AG04449 (cell line): ENCODE data around the gene RAB43.
"Not testable (repeated sequence)": the region's sequence is repeated elsewhere in the genome, so short reads cannot be mapped to it uniquely, and the experiment has no call there.

Experiments used
- CTCF ChIA-PET: fragments of 350-600 bp; formaldehyde crosslinking; extraction: SDS; loops from one replicate; lab custom pipeline; 2021; ENCODE audit warnings: antibody characterized with exemption; lab: Yijun Ruan, JAX
- POLR2A ChIA-PET: fragments of 400-600, 350-600 bp; formaldehyde crosslinking; extraction: SDS; loops from one replicate; lab custom pipeline; 2020; ENCODE audit warnings: antibody characterized with exemption, inconsistent platforms; lab: Yijun Ruan, JAX
- DNase-seq: peaks from one replicate; pipeline ENCODE4 v3.0.0-alpha.2; 2010; ENCODE audit warnings: low read depth, low spot score
- H3K4me3 ChIP-seq: 2 replicates; pipeline ENCODE4 v1.5.1; 2011; ENCODE audit warnings: low read depth, mild to moderate bottlenecking, control low read depth, low read length
- TF ChIP-seq, protein P1 (sequence below): IDR thresholded peaks from one replicate; pipeline ENCODE4 v1.5.1; 2011; ENCODE audit warnings: mild to moderate bottlenecking, moderate library complexity, low read length, control low read depth, inconsistent platforms; ENCODE audit not compliant: insufficient read depth; ENCODE audit errors: missing control alignments

Gene RAB43

DNA sequence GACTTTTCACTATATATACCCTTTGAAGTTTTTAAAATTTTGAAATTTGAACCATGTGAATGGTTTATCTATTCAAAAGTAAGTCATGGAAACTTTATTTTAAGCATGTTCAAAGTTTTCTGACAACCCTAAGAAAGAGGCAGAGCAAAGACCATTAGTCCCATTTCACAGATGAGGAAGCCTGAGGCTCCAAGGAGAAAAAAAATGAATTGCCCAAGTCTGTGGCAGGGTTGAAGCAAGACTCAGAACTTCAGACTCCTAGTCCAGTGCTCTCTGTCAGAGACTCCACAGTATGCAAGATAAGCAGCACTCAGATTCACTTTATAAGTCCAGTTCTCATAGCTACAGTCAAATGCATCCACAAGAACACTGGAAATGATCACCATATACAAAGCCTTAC lies 4.5 kb downstream of the RAB43 start:
- CTCF ChIA-PET: interaction anchor here (6.4 to 8.1 kb wide), 3 partner anchors 64 to 147 kb away, joined by 51 to 55 read pairs (median 52); no protein-coding TSS in a partner anchor
- POLR2A ChIA-PET: no interaction called here

DNA sequence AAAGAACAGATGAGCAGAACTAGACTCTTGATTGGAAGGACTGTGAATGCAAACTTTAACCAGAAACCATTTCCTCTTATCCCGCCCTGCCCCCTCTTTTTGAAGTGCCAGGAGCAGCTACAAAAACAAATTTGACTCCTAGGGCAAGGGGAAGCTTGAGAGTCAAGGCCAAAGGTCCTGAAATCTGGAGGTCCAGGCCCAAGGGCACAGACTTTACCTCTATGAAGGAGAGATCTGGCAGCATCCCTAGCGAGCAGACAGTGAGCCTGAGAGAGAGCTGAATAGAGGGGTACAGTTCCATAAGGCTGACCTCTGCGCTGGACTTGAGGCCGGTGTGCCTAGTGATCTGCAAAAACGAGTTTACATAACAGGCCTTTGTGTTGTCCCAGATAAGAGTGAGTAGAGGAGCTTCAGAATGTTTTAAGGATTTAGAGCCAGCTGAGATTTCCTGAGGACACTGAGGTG lies 5.1 kb downstream of the RAB43 start:
- no peak overlapping the region for H3K4me3 ChIP-seq
- no peak for DNase-seq
- ChIA-PET CTCF (interaction anchor here (0.7 to 8.1 kb wide), 4 partner anchors 19 to 146 kb away, joined by 3 to 55 read pairs (median 27); no protein-coding TSS in a partner anchor), POLR2A (no interaction called here)
- TF ChIP-seq, protein P1, sequence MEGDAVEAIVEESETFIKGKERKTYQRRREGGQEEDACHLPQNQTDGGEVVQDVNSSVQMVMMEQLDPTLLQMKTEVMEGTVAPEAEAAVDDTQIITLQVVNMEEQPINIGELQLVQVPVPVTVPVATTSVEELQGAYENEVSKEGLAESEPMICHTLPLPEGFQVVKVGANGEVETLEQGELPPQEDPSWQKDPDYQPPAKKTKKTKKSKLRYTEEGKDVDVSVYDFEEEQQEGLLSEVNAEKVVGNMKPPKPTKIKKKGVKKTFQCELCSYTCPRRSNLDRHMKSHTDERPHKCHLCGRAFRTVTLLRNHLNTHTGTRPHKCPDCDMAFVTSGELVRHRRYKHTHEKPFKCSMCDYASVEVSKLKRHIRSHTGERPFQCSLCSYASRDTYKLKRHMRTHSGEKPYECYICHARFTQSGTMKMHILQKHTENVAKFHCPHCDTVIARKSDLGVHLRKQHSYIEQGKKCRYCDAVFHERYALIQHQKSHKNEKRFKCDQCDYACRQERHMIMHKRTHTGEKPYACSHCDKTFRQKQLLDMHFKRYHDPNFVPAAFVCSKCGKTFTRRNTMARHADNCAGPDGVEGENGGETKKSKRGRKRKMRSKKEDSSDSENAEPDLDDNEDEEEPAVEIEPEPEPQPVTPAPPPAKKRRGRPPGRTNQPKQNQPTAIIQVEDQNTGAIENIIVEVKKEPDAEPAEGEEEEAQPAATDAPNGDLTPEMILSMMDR: no peak

More for the DNA sequence above, 4.5 kb downstream of the RAB43 start:
- TF ChIP-seq, protein P1: no peak
- H3K4me3 ChIP-seq: no peak overlapping the region
- DNase-seq: no peak

GRCh38 chr3:129114455-129114854 lies 7.1 kb downstream of the RAB43 start:
- CTCF ChIA-PET: interaction anchor here (0.6 to 1.6 kb wide), 4 partner anchors 61 to 144 kb away, joined by 3 to 5 read pairs (median 4); no protein-coding TSS in a partner anchor
- POLR2A ChIA-PET: no interaction called here
- DNase-seq: no peak
- no peak overlapping the region for H3K4me3 ChIP-seq
- TF ChIP-seq, protein P1: no peak

GRCh38 chr3:129112308-129113052 lies 9.1 kb downstream of the RAB43 start:
- POLR2A ChIA-PET: interaction anchor here (0.7 kb wide), 1 partner anchor 9 kb away, joined by 3 read pairs; no protein-coding TSS in a partner anchor

DNA sequence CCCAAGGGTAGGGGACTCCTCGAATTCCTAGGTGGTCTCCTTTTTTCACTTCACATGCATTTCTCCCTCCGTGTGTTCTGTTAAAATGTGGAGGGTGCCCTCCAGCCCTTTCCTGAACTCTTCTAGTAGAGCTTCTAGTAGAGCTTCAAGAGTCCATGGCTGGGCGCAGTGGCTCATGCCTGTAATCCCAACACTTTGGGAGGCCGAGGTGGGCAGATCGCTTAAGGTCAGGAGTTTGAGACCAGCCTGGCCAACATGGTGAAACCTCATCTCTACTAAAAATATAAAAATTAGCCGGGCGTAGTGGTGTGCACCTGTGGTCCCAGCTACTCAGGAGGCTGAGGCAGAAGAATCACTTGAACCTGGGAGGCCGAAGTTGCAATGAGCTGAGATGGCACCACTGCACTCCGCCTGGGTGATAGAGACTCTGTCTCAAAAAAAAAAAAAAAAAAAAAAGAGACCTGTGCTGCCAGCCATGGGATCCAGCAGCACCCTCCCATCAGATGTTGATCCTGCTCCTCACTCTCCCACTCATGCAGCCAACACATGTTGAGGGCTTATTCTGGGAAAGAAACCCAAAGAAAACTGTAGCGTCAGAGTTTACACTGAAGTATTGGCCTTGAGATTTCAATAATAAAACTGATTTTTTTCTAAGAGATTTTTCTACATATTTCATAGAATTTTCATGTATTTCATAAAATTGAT lies 10.4 kb downstream of the RAB43 start:
- CTCF ChIA-PET: interaction anchor here (2.7 kb wide), 1 partner anchor 141 kb away, joined by 10 read pairs; no protein-coding TSS in a partner anchor
- POLR2A ChIA-PET, H3K4me3 ChIP-seq, DNase-seq: not testable (repeated sequence)

More at GRCh38 chr3:129112308-129113052, 9.1 kb downstream of the RAB43 start:
- CTCF ChIA-PET: interaction anchor here (1.0 to 2.7 kb wide), 2 partner anchors 59 to 142 kb away, joined by 3 to 10 read pairs; no protein-coding TSS in a partner anchor
- TF ChIP-seq, protein P1: no peak
- no peak for DNase-seq
- H3K4me3 ChIP-seq: no peak overlapping the region

DNA sequence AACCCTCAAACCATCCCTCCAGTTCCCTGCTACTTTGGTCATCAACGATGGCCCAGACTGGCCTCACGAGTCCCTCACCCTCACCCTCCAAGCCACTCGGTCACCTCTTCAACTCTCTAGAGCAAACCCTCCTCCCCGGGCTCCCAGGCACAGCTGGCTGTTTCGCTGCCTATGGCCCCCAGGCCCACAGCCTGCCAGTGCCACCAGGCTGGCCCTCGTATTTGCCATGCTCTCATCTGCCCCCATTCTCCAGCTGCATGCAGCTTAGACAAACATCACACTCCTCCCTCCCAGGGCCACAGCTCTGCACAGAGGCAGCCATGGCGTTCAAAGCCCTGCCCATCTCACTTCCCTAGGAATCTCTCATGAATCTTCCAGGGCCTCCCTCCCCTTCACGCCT lies 13.8 kb downstream of the RAB43 start:
- TF ChIP-seq, protein P1: no peak
- CTCF ChIA-PET: interaction anchor here (1.0 to 1.5 kb wide), 2 partner anchors 39 to 138 kb away, joined by 3 to 4 read pairs; no protein-coding TSS in a partner anchor
- no peak overlapping the region for H3K4me3 ChIP-seq
- DNase-seq: no peak
- POLR2A ChIA-PET: interaction anchor here (0.6 kb wide), 1 partner anchor 30 kb away, joined by 3 read pairs; no protein-coding TSS in a partner anchor
